ELR (cell line): ENCODE measurements around the gene ONECUT3.

Source experiments
- DNase-seq: peaks from one replicate; pipeline ENCODE4 v3.0.0-alpha.2; 2015; ENCODE audit warnings: low read depth

Gene ONECUT3

GRCh38 chr19:1768248-1768647 is 14.9 kb downstream of the ONECUT3 start:
- DNase-seq = peak; percentile 53

DNA sequence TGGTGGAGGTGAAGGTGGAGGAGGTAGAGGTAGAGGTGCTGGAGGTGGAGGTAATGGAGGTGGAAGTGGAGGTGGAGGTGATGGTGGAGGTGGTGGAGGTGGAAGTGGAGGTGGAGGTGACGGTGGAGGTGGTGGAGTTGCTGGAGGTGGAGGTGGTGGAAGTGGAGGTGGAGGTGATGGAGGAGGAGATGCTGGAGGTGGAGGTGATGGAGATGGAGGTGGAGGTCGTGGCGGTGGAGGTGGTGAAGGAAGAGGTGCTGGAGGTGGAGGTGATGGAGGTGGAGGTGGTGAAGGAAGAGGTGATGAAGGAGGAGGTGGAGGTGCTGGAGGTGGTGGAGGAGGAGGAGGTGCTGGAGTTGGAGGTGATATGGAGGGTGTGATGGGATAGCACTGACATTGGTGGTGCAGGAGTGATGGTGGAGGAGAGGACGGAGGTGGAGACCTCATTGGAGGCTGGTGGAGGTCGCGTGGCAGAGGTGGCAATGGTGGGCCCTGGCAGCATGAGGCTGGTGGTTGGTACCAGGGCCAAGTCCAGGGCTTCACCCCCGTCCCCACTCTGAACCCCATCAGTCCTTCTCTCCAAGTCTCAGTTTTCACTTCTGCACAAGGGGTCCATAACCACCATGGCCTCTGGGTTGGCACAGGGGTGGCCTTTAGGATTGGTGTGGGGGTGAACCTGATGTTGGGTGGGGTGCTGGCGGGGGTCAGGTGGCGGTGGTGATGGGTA is 15.8 kb downstream of the ONECUT3 start:
- DNase-seq = no peak

GRCh38 chr19:1769645-1769985 is 16.3 kb downstream of the ONECUT3 start:
- DNase-seq = no peak

DNA sequence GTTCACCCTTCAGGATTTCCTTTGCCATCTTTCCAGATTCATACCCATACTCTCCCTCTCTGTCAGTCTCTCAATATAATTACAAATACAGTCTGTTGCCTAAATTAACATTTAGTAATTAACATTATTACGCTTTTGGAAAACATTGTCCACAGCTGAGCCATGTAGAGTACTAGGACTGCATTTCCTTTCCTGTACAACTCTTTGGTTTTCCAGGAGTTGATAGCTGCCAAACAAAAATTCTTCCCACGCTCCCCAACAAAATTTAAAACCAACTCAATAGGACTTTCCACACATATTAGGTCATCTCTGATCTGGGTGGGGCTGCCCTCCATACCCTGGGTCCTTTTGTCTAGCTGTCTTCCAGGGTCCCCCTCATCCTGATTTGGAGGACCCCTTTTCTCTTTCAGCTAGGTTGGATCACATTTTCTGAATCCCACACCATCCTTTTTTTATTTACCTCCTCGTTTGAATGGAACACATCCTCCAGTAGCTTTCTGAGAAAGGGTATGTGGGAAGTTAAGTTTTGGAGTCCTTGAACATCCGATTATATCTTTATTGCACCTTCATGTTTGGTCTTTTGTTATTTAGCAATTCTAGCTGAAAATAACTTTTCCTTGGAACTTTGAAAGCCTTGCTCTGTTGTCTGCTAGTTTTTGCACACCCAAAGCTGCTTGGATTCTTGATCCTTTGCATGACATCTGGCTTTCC is 17.7 kb downstream of the ONECUT3 start:
- DNase-seq = no peak

GRCh38 chr19:1773184-1773583 is 19.9 kb downstream of the ONECUT3 start:
- DNase-seq = peak; percentile 79

- peak; percentile 78 for DNase-seq
Measured at GRCh38 chr19:1774989-1775772, 21.9 kb downstream of the ONECUT3 start.

GRCh38 chr19:1775951-1776605 is 22.8 kb downstream of the ONECUT3 start:
- DNase-seq = no peak

GRCh38 chr19:1776606-1777147 is 23.4 kb downstream of the ONECUT3 start:
- no peak for DNase-seq

- DNase-seq = no peak
Measured at GRCh38 chr19:1777149-1777548, 23.8 kb downstream of the ONECUT3 start.

- DNase-seq = no peak
Measured at GRCh38 chr19:1779574-1779973, 26.3 kb downstream of the ONECUT3 start.

DNA sequence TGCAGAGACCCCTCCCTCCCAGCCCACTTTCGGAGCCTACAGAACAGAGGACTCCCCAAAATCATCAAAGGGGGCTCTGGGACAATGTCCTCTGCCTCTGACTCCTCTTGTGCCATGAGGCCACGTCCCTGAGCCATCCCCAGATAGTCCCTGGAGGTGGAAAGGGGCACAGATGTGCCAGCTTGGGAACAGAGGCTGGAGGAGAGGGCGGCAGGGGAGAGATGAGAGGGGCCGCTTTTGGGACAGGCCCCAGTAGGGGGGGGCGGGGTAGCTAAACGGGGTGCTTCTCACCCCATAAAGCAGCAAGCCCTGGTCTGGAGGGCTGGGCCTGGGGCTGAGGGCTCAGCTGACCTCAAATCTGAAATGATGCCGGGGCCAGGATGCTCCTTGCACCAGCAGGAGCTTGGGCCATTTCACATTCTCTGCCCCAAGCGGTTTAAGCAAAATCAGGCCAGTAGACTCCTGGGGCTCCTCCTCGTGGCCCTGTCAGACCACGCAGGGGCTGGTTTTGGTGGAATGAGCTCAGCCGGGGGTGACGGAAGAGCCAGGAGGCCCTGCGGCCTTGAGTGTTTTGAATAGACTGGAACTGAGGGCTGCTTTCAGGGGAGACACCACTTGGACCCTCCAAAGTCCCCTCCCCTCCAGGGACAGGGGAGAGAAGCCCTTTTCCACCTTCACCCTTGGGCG is 27.1 kb downstream of the ONECUT3 start:
- DNase-seq = peak; percentile 53

- DNase-seq = no peak
Measured at GRCh38 chr19:1782521-1782920, 29.2 kb downstream of the ONECUT3 start.

GRCh38 chr19:1783354-1783753 is 30.0 kb downstream of the ONECUT3 start:
- DNase-seq = no peak

DNA sequence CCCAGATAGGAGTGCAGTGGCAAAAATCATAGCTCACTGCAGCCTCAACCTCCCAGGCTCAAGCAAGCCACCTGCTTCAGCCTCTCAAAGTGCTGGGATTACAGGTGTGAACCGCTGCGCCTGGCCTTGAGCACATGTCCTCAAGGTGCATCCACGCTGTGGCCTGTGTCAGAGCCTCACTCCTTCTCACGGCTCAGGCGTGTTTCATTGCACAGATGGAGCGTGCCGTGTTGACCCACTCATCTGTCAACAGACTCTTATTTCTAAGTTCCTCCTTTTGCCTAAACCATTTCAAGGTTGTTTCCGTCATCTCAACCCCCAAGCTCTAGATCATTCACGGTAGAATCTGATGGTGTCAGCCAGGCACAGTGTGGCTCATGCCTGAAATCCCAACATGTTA is 30.6 kb downstream of the ONECUT3 start:
- no peak for DNase-seq

GRCh38 chr19:1785310-1785709 is 32.0 kb downstream of the ONECUT3 start:
- no peak for DNase-seq

GRCh38 chr19:1786668-1787067 is 33.4 kb downstream of the ONECUT3 start:
- DNase-seq = no peak

DNA sequence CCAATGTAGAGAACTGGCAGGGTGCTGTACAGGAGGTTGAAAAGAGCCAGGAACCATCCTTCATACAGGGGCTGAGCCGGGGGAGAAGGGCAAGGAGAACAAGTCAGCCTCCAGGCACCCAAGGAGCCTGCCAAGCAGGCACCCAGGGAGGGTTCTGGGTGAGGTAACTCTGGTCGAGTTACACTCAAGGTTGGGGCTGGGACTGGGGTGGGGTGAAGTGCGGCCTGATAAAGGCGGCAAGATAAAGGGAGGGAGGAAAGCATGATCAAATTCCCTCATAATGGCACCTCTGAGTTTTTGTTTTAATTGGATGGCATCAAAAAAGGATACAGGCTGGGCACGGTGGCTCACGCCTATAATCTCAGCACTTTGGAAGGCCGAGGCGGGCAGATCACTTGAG is 33.8 kb downstream of the ONECUT3 start:
- no peak for DNase-seq

GRCh38 chr19:1789261-1790041 is 36.1 kb downstream of the ONECUT3 start:
- DNase-seq = peak; percentile 32

- DNase-seq = no peak
Measured at GRCh38 chr19:1790054-1790792, 36.9 kb downstream of the ONECUT3 start.

GRCh38 chr19:1791879-1792278 is 38.6 kb downstream of the ONECUT3 start:
- no peak for DNase-seq
